HepG2 (cell line): ENCODE results near the gene EBF3.

Experiments used
- EZH2 ChIP-seq: conservative IDR thresholded peaks from 2 replicates; pipeline ENCODE4 v1.6.1; 2012; ENCODE audit warnings: mild to moderate bottlenecking, low read depth, low read length, moderate library complexity
- ZBTB8A ChIP-seq: sonication (generic); formaldehyde crosslinking; IDR thresholded peaks from 2 replicates; pipeline ENCODE4 v1.4.0; 2020; ENCODE audit warnings: mild to moderate bottlenecking, low read depth, missing genetic modification reagents, borderline replicate concordance

- TF ChIP-seq EZH2, result no peak
- TF ChIP-seq ZBTB8A (CRISPR knock-in tag), result no peak
Observed at GRCh38 chr10:129978322-129978721, 14.2 kb upstream of the EBF3 start.
